OCI-LY3 (cell line): ENCODE results near the gene MAPT.

Source experiments
- EZH2phosphoT487 ChIP-seq: fragments of 200-600 bp; shearing (Covaris generic); IDR thresholded peaks from 2 replicates; pipeline ENCODE4 v1.6.1; 2018; ENCODE audit warnings: antibody characterized with exemption, mixed run types, low read depth
- TF ChIP-seq, protein P1 (sequence below): fragments of 200-600, 300-600 bp; sonication (generic); IDR thresholded peaks from 2 replicates; pipeline ENCODE4 v1.5.1; 2014; ENCODE audit warnings: antibody characterized with exemption, low read length, low read depth

DNA sequence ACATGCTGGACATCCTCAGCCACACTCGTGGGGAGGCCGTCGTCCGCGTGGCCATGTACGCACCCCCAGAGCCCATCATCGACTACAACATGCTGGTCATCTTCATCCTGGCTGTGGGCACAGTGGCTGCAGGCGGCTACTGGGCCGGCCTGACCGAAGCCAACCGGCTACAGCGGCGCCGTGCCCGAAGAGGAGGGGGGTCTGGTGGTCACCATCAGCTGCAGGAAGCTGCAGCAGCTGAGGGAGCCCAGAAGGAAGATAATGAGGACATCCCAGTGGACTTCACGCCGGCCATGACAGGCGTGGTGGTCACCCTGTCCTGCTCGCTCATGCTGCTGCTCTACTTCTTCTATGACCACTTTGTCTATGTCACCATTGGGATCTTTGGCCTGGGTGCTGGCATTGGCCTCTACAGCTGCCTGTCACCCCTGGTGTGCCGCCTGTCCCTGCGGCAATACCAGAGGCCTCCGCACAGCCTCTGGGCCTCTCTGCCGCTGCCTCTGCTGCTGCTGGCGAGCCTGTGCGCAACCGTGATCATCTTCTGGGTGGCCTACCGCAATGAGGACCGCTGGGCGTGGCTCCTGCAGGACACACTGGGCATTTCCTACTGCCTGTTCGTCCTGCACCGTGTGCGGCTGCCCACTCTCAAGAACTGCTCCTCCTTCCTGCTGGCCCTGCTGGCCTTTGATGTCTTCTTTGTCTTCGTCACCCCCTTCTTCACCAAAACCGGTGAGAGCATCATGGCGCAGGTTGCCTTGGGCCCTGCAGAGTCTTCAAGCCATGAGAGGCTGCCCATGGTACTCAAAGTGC lies 48.8 kb upstream of the MAPT start:
- TF ChIP-seq, protein P1, sequence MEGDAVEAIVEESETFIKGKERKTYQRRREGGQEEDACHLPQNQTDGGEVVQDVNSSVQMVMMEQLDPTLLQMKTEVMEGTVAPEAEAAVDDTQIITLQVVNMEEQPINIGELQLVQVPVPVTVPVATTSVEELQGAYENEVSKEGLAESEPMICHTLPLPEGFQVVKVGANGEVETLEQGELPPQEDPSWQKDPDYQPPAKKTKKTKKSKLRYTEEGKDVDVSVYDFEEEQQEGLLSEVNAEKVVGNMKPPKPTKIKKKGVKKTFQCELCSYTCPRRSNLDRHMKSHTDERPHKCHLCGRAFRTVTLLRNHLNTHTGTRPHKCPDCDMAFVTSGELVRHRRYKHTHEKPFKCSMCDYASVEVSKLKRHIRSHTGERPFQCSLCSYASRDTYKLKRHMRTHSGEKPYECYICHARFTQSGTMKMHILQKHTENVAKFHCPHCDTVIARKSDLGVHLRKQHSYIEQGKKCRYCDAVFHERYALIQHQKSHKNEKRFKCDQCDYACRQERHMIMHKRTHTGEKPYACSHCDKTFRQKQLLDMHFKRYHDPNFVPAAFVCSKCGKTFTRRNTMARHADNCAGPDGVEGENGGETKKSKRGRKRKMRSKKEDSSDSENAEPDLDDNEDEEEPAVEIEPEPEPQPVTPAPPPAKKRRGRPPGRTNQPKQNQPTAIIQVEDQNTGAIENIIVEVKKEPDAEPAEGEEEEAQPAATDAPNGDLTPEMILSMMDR, result no peak
- TF ChIP-seq EZH2phosphoT487, result no peak
